Upper lobe of left lung (tissue), 6 donors: Measurements from ENCODE around the gene ZNF581. TPM values are rescaled to one million over a fixed set of nuclear protein-coding genes. Genes with fewer than 3 reads are reported as not detected.

ENCODE experiments used
- ATAC-seq, 2 donors: fragments of 200-7000 bp; cut with Tn5 transposase; one replicate each; pipeline ENCODE4 v1.9.1; 2022; ENCODE audit warnings: mild to moderate bottlenecking in 2 of 2, moderate library complexity in 2 of 2; ENCODE audit not compliant: low FRiP score in 2 of 2
- DNase-seq, 2 donors: peaks; one replicate each; pipeline ENCODE4 v3.0.0-alpha.2; 2019 to 2020
- H3K27ac ChIP-seq, 4 donors: fragments of 200-600 bp; sonication (generic); one replicate each; pipeline ENCODE4 v1.5.1; 2016 to 2019
- H3K27me3 ChIP-seq, 4 donors: fragments of 200-600 bp; sonication (generic); one replicate each; pipeline ENCODE4 v1.5.1; 2017 to 2019
- H3K36me3 ChIP-seq, 4 donors: fragments of 200-600 bp; sonication (generic); one replicate each; pipeline ENCODE4 v1.5.1; 2016 to 2019
- H3K4me1 ChIP-seq, 4 donors: fragments of 200-600 bp; sonication (generic); one replicate each; pipeline ENCODE4 v1.5.1; 2018 to 2019
- H3K4me3 ChIP-seq, 4 donors: fragments of 200-600 bp; sonication (generic); one replicate each; pipeline ENCODE4 v1.5.1; 2017 to 2019; ENCODE audit warnings: mild to moderate bottlenecking in 2 of 4, moderate library complexity in 1 of 4
- H3K9me3 ChIP-seq, 4 donors: fragments of 200-600 bp; sonication (generic); one replicate each; pipeline ENCODE4 v1.5.1; 2018 to 2019
- CTCF ChIP-seq, 6 experiments: fragments of 450-650 bp in 4 of 6; fragments of 200-600 bp in 2 of 6; sonication (generic) in 2 of 6; IDR thresholded peaks; one replicate each; pipeline ENCODE4 v1.5.1; 2016 to 2019; ENCODE audit warnings: antibody characterized with exemption in 6 of 6
- EP300 ChIP-seq, 4 donors: sonication (generic); formaldehyde crosslinking; IDR thresholded peaks; one replicate each; pipeline ENCODE4 v1.5.1; 2017; ENCODE audit warnings: antibody characterized with exemption in 4 of 4, control low read depth in 2 of 4
- POLR2A ChIP-seq, 4 donors: fragments of 450-650 bp; IDR thresholded peaks; one replicate each; pipeline ENCODE4 v1.5.1; 2016 to 2017; ENCODE audit warnings: antibody characterized with exemption in 4 of 4, mild to moderate bottlenecking in 2 of 4
- POLR2AphosphoS5 ChIP-seq, 2 donors: sonication (generic); formaldehyde crosslinking; IDR thresholded peaks; one replicate each; pipeline ENCODE4 v1.5.1; 2017; ENCODE audit warnings: antibody characterized with exemption in 2 of 2
- WGBS, 2 donors: methylation state at CpG; one replicate each; pipeline ENCODE4 v1.1.5; 2017 to 2018; 5-methylcytosine and 5-hydroxymethylcytosine counted together
- total RNA-seq, 6 donors: library from RNA; depleted of rRNA in 4 of 6; stranded (reverse); fragments of >200 nt in 4 of 6; gene quantifications; one replicate each; pipeline versions ENCODE4 v1.1.0 to v1.2.1, GENCODE V29; 2016 to 2021
- donor health status: DM: no; HTN: no; CAD: no; lungs with moderate emphysema.
- donor health status: DM: no; HTN: yes; CAD: no; lungs with severe emphysema.

Gene ZNF581
- total RNA-seq, 6 donors from 2014 or later: 15.6 to 38.8 (median 21.9) TPM

GRCh38 chr19:55605207-55605636 is 38.2 kb upstream of the ZNF581 start:
- peak; percentile 97 to 98 for DNase-seq
- WGBS, 2 donors: 0% methylated on average over 16 of the region's 43 CpGs
- ATAC-seq: peak; percentile 91 to 92
- TF ChIP-seq POLR2AphosphoS5 (IDR thresholded peaks at IDR 0.05) (peak; percentile 77 to 84), POLR2A (IDR thresholded peaks at IDR 0.05) (peak in 1 of 4 donors; percentile 44), EP300 (IDR thresholded peaks at IDR 0.05) (no peak), CTCF (IDR thresholded peaks at IDR 0.05) (no peak)
- Histone ChIP-seq H3K36me3 (peaks cover 0 to 21% (median 5%) of the 10 kb centered on the region in 4 donors), H3K4me3 (peak overlapping the region; percentile 79 to 95 (median 87)), H3K27ac (peak overlapping the region; percentile 93 to 97 (median 96)), H3K4me1 (peaks cover 32 to 63% (median 34%) of the 10 kb centered on the region in 4 donors), H3K9me3 (no peaks in the 10 kb centered on the region), H3K27me3 (no peaks in the 10 kb centered on the region)

GRCh38 chr19:55605637-55606470 is 37.6 kb upstream of the ZNF581 start, which contains the start of gene ZNF865:
Gene ZNF865 (plus strand): TSS chr19:55605647. CDS start chr19:55613619, 7,972 bp downstream.
- peak within 1 kb of the TSS; percentile 79 to 95 (median 87) for H3K4me3 ChIP-seq
- TF ChIP-seq EP300 (IDR thresholded peaks at IDR 0.05) (no peak), CTCF (IDR thresholded peaks at IDR 0.05) (peak; percentile 42 to 71 (median 68))
- H3K27me3 ChIP-seq: no peaks in the 10 kb centered on the region
- peak in 1 of 2 donors; percentile 80 for DNase-seq
- H3K36me3 ChIP-seq: peaks cover 0 to 28% (median 8%) of the 10 kb centered on the region in 4 donors
- peaks cover 30 to 58% (median 32%) of the 10 kb centered on the region in 4 donors for H3K4me1 ChIP-seq
- ATAC-seq: peak; percentile 50 to 62
- peak within 1 kb of the TSS; percentile 93 to 97 (median 96) for H3K27ac ChIP-seq
- no peaks in the 10 kb centered on the region for H3K9me3 ChIP-seq
- WGBS, 2 donors: 0 to 1% methylated on average over 13 to 30 of the region's 44 CpGs

- Histone ChIP-seq H3K9me3 (no peaks in the 10 kb centered on the region), H3K36me3 (peaks cover 0 to 28% (median 8%) of the 10 kb centered on the region in 4 donors), H3K4me3 (peak overlapping the region in 3 of 4 donors; percentile 79 to 89 (median 85)), H3K27me3 (no peaks in the 10 kb centered on the region), H3K27ac (peak overlapping the region; percentile 93 to 97 (median 96)), H3K4me1 (peaks cover 29 to 52% (median 31%) of the 10 kb centered on the region in 4 donors)
- 22 to 28% methylated on average over 12 of the region's 12 CpGs for whole genome bisulfite sequencing, 2 donors
- DNase-seq: no peak
- ATAC-seq: no peak
- TF ChIP-seq EP300 (IDR thresholded peaks at IDR 0.05) (no peak), CTCF (IDR thresholded peaks at IDR 0.05) (peak in 1 of 6 experiments; percentile 13)
These were observed 37.0 kb upstream of the ZNF581 start for GRCh38 chr19:55606471-55606787.

GRCh38 chr19:55606817-55607216 is 36.6 kb upstream of the ZNF581 start:
- H3K9me3 ChIP-seq: no peaks in the 10 kb centered on the region
- DNase-seq: no peak
- TF ChIP-seq CTCF (IDR thresholded peaks at IDR 0.05) (no peak), POLR2A (IDR thresholded peaks at IDR 0.05) (no peak), POLR2AphosphoS5 (IDR thresholded peaks at IDR 0.05) (no peak), EP300 (IDR thresholded peaks at IDR 0.05) (no peak)
- no peaks in the 10 kb centered on the region for H3K27me3 ChIP-seq
- 64 to 66% methylated on average over 9 of the region's 9 CpGs for WGBS, 2 donors
- peaks cover 28 to 51% (median 35%) of the 10 kb centered on the region in 4 donors for H3K4me1 ChIP-seq
- H3K27ac ChIP-seq: peak overlapping the region; percentile 93 to 97 (median 96)
- H3K4me3 ChIP-seq: peak overlapping the region in 1 of 4 donors; percentile 85
- peaks cover 0 to 28% (median 8%) of the 10 kb centered on the region in 4 donors for H3K36me3 ChIP-seq
- ATAC-seq: no peak
